DMS114 treated with DMSO at 0.1 percent for 48 hours (cell line): Measurements from ENCODE around the gene NELL1.

Source experiments
- DNase-seq: peaks from one replicate; lab custom pipeline; 2025; ENCODE audit not compliant: unreplicated experiment; lab: John Stamatoyannopoulos, UW

NELL1 gene

GRCh38 chr11:21470521-21470920, 801.1 kb downstream of the NELL1 start:
- DNase-seq, result no peak

DNA sequence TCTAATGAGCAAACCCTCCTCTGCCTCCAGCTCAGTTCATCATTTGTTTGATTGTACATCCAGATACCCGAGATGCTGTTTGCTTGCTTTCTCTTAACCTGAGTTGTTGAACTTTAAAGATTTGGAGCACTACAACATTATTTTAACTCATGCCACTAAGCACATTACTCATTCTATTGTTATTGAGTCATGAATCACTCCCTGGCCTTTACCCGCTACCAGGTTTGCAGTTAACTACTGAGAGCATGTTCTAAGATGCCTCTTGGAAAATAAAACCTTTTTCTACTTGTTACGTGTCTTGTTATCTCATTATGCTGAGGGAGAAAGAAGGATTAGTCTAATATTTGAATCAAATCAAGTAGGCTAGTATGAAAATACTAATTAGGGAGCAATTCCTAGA, 802.9 kb downstream of the NELL1 start:
- no peak for DNase-seq

DNA sequence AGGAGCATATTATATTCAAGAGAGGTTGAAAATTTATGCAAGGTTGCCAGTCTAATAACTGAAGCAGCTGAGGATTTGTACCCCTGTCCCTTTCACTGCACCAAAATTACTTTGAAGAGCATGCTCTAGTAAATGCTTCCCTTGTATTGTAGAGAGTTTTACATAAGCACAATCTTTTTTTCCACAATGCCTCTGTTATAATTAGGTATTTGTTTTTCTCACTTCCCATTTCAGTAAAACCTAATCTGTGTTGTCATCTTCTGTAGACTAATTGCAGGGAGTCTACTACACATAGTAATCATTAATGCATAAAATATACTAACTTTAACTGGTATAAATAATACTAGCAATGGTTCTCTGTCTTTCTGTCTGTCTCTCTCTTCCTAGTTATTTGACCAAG, 805.1 kb downstream of the NELL1 start:
- no peak for DNase-seq

GRCh38 chr11:21475276-21475675, 805.9 kb downstream of the NELL1 start:
- no peak for DNase-seq

GRCh38 chr11:21476588-21476987, 807.2 kb downstream of the NELL1 start:
- DNase-seq, result no peak

- DNase-seq, result no peak
Measured at GRCh38 chr11:21480240-21480639, 810.9 kb downstream of the NELL1 start.

DNA sequence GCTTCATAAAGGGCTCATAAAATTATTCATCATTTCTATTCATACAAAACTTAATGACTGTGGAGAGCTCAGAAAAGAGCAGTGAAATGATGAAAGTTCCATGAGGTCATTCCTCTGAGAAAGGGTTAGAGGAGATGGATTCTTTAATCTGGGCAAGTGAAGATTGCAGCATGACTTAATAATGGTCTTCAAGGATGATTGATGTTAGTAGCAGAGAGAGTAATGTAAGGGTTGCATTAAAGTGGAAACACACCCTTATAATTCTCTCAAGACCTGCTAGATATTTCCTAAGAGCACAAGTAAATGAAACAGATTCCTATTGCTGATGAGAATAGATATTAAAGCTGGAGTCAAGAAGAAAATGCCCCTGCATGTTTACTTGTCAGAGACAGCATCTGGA, 811.9 kb downstream of the NELL1 start:
- no peak for DNase-seq

- no peak for DNase-seq
Measured at GRCh38 chr11:21484039-21484438, 814.7 kb downstream of the NELL1 start.

- DNase-seq, result no peak
Measured at GRCh38 chr11:21485006-21485405, 815.6 kb downstream of the NELL1 start.

DNA sequence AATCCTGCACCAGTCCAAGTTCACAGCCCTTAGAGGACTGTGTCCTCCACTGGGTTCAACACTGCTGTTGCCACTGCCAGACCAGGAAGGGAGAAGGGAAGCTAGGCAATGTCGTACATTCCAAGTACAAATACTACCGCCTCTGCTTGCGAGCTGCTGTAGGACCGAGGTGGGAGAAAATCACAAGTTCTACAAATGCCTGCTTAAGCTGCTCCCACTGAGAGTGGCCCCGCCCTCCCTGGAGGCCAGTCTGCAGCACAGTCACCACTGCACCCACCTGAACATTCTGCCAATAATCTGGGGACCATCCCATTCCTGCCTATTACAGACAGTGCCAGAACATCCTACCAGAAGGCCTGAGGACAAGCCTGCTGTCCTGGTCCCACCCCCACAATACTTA, 816.0 kb downstream of the NELL1 start:
- DNase-seq, result no peak

GRCh38 chr11:21489416-21490115, 820.2 kb downstream of the NELL1 start:
- DNase-seq, result no peak

DNA sequence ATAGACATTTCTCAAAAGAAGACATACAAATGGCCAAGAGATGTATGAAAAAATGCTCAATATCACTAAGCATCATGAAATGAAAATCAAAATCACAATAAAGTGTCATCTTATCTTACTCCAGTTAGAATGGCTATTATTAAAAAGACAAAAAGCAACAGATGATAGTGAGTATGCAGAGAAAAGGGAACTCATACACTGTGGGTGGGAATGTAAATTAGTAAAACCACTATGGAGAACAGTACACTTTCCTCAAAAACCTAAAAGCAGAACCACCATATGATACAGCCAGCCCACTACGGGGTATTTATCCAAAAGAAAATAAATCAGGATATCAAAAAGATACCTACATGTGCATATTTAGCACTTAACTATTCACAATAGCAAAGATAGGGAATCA, 823.5 kb downstream of the NELL1 start:
- DNase-seq, result no peak

- no peak for DNase-seq
Measured at GRCh38 chr11:21494946-21495345, 825.6 kb downstream of the NELL1 start.

GRCh38 chr11:21495879-21496278, 826.5 kb downstream of the NELL1 start:
- no peak for DNase-seq

DNA sequence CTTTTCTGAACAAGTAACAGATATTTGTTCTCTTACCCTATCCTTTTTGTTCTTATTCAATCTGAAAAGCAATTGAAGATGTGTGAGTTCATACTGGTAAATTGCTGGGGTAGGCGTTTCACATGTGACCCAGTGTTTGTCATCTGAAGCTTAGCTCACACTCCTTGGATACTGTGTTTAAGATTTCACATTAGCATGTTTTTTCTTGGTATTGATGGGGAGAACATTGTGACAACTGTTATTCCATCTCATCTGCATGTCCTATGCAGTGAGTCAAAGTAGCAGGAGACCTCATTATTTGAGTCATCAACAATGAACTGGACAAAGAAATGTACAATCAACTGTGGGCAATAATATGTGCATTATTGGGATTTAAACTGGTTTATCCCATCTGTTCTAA, 831.9 kb downstream of the NELL1 start:
- DNase-seq, result no peak

GRCh38 chr11:21505070-21505469, 835.7 kb downstream of the NELL1 start:
- DNase-seq, result no peak

DNA sequence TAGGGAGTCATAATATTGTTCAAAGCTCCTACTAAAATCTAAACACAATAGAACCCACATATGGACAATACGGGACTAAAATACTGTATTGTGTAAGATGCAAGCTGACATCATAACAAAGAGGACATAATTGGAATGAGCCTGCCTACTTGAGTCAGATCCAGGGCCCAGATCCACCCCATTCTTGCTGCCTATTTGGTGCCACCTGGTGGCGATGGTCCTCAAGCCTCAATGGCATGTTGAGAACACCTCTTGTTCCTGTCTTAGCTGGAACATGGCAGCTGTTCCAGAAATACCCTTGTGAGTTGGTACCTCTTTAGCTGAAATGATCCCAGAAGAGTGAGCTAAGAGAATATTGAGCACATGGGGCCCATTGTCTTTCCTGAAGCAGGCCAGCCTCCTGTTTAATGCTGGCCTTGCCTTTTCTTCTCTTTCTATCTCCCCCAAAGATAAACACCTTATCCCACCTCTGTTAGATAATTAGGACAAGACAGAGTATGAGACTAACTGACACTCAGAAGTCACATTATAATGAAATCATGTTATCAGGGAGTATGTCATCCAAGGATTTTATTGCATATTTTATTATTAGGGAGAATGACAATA, 842.6 kb downstream of the NELL1 start:
- no peak for DNase-seq

- no peak for DNase-seq
Measured at GRCh38 chr11:21514316-21514715, 844.9 kb downstream of the NELL1 start.

- no peak for DNase-seq
Measured at GRCh38 chr11:21520244-21520643, 850.9 kb downstream of the NELL1 start.

GRCh38 chr11:21529187-21529586, 859.8 kb downstream of the NELL1 start:
- DNase-seq, result no peak

- DNase-seq, result no peak
Measured at GRCh38 chr11:21534288-21534687, 864.9 kb downstream of the NELL1 start.

DNA sequence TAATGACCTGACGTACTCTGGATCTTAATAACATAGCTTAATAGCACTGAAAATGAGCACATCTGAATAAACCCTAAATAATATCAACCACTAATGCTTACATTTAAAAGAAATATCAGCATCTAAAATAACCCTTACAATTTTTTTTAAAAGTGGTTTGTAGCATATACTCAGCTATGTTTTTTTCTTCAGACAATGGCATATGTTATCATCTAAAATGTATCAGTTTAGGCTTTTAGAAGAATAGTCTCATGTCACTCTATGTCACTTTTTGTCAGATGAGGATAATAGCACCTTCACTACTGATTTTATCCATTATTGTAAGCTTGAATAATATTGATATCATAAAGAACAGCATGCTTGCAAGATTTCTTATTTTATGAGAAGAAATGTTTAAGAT, 868.6 kb downstream of the NELL1 start:
- no peak for DNase-seq

DNA sequence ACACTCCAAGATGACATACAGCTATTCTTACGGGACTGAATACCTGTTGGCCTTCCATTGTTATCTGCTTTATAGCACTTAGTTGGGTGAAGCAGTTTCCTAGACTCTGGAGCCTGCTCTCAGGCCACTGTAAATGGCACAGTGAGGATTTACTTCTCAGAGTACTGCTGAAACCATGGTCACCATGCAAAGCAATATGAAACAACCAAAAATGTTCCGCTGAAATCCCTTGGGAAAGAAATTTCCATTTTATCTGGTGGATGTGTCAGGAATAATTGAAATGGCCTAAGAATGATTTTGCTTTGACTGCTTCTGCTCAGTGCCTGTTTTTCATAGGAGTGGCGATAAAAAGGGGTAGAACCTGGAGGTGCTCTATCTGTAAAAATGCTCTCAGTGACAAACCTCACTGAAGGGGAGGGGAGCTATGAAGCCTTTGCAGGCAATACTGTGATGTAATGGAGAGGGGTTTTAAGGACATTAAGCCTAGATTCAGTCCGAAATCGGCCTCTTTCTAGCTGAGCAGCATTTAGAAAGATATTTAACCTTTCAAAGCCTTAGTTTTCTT, 871.9 kb downstream of the NELL1 start:
- DNase-seq, result no peak
